T47D (cell line): ENCODE measurements around the gene CREB5.
A peak's percentile ranks its signal among the peaks of the same experiment; 100 is the strongest.

ENCODE experiments used
- DNase-seq, 2 experiments: peaks; one replicate each; pipeline versions ENCODE4 v3.0.0 to v3.0.0-alpha.2; 2011 to 2012; ENCODE audit warnings: low read depth in 1 of 2, low spot score in 1 of 2
- JUND ChIP-seq: IDR thresholded peaks from 2 replicates; pipeline ENCODE4 v1.6.1; 2012; ENCODE audit warnings: low read depth
- in situ Hi-C: cut with HindIII; loops from 2 replicates; pipeline ENCODE4 v1.10.0; 2016; ENCODE audit warnings: low sequenced_read_pairs, low pct_unique_long_range_greater_than_20kb

CREB5 gene

DNA sequence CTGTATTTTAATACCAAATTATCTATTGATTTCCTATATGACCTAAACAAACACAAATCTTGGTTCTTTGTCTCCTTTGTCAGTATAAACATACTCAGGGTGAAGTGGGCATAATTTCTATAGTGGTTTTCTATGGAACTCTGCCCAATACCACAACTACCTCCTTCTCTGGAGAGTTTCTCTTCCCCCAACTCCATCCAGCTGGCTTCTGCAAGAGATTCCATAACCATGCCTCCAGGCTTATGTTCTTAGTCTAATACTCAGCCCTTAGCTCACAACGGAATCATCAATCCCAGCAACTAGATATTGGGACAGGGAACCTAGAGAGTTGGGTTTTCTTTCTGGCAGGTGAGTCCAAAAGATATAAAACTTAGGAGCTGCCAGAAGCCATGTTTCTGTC is 418.5 kb downstream of the CREB5 start:
- no peak for DNase-seq
- TF ChIP-seq JUND: no peak
- in situ Hi-C loops: no loop called here

DNA sequence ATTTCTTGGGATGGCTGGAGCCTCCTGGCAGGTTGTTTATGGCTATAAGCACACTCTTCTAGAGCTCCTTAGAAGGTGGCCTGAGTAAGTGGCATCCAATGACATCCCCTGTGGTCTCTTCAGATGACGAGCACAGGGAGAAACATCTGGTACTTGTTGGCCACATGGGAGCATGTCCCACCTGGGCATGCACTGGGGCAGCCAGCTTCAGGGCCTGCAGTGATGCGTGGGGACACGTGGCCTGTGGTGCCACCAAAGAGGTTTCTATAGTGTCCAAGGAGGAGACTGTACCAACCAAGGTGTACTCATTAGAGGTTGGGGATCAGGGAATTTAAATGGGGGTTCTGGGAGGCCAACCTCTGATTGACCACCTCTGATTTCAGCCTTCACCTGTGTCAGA is 420.4 kb downstream of the CREB5 start:
- no peak for TF ChIP-seq JUND
- in situ Hi-C loops: no loop called here
- no peak for DNase-seq

DNA sequence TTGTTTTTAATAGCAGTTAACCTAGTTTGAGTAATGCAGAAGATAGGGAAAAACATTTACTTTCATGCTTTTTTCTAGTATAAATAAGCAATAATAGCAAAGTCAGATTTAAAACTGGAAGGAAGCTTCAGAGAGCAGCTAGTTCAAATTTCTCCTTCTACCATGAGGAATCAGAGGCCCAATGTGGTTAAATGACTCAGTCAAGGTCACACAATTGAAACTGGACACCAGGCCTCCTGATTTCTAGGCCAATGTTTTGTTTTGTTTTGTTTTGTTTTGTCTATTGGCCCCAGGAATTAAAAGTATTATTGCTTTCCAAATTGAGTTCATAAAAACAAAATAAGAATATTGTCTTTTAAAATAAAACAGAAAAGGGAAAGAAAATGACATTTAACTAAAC is 423.5 kb downstream of the CREB5 start:
- no peak for TF ChIP-seq JUND
- no peak for DNase-seq
- in situ Hi-C loops: no loop called here

GRCh38 chr7:28836716-28837115 is 424.4 kb downstream of the CREB5 start:
- in situ Hi-C loops: no loop called here
- no peak for DNase-seq
- no peak for TF ChIP-seq JUND

- no peak for TF ChIP-seq JUND
- no peak for DNase-seq
- in situ Hi-C loops: no loop called here
Measured at GRCh38 chr7:28837216-28837615, 424.9 kb downstream of the CREB5 start.

GRCh38 chr7:28840592-28840995 is 428.3 kb downstream of the CREB5 start:
- in situ Hi-C loops: no loop called here
- peak; percentile 36 to 67 for DNase-seq

DNA sequence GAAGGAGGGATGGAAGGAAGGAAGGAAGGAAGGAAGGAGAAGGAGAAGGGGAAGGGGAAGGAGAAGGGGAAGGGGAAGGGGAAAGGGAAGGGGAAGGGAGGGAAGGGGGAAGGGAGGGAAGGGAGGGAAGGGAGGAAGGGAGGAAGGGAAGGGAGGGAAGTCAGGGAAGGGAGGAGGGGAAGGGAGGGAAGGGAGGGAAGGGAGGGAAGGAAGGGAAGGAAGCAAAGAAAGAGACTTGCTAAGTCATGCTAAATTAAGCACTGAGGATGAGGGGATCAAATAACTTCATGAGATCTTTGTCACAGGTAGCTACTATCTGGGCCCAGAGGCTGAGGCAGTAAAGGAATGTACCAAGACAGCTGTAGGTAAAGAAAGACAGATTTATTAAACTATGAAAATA is 429.4 kb downstream of the CREB5 start:
- DNase-seq: no peak
- TF ChIP-seq JUND: no peak
- in situ Hi-C loops: no loop called here

More at GRCh38 chr7:28840592-28840995, 428.3 kb downstream of the CREB5 start:
- no peak for TF ChIP-seq JUND

GRCh38 chr7:28842769-28843295 is 430.5 kb downstream of the CREB5 start:
- TF ChIP-seq JUND: no peak
- in situ Hi-C loops: no loop called here
- no peak for DNase-seq

- DNase-seq: no peak
- no peak for TF ChIP-seq JUND
- in situ Hi-C loops: no loop called here
Measured at GRCh38 chr7:28845106-28845505, 432.8 kb downstream of the CREB5 start.

- no peak for DNase-seq
- in situ Hi-C loops: no loop called here
- no peak for TF ChIP-seq JUND
Measured at GRCh38 chr7:28847176-28847575, 434.9 kb downstream of the CREB5 start.

- in situ Hi-C loops: no loop called here
- no peak for DNase-seq
- no peak for TF ChIP-seq JUND
Measured at GRCh38 chr7:28847681-28848080, 435.4 kb downstream of the CREB5 start.

- DNase-seq: no peak
- no peak for TF ChIP-seq JUND
- in situ Hi-C loops: no loop called here
Measured at GRCh38 chr7:28848906-28849305, 436.6 kb downstream of the CREB5 start.

DNA sequence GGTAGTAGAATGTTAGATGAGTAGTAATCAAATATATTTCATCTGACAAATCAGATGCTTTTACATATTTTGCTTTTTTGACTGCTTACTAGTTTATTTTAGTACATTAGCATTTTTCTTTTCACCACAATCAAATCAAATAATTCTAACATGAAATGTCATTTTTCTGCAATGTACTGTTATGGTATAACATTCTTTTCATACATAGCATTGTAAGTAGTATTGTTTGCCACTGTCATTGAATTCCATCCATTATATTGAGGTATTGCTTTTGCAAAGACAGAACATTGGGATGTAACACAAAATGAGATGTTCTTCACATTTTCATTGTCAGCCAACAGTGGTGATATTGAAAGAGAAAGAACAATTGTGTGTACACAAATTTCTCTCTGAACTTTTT is 438.4 kb downstream of the CREB5 start:
- in situ Hi-C loops: no loop called here
- TF ChIP-seq JUND: no peak
- DNase-seq: no peak

GRCh38 chr7:28853150-28853549 is 440.8 kb downstream of the CREB5 start:
- in situ Hi-C loops: no loop called here
- no peak for DNase-seq
- TF ChIP-seq JUND: no peak
